Measurements from ENCODE around the gene PLAGL1. TPM values are rescaled to one million over a fixed set of nuclear protein-coding genes. Genes with fewer than 3 reads are reported as not detected.

Gene PLAGL1
- total and polyA plus RNA-seq, 11 donors, result 6.6 to 27.3 (median 9.5) TPM

- Histone ChIP-seq H3K36me3 (peaks cover 0 to 23% (median 0%) of the 10 kb centered on the region in 9 donors), H3K9me3 (no peaks in the 10 kb centered on the region), H3K4me1 (peaks cover 0 to 67% (median 25%) of the 10 kb centered on the region in 12 donors), H3K27ac (peak overlapping the region in 2 of 12 donors; percentile 13 to 64), H3K27me3 (no peaks in the 10 kb centered on the region), H3K4me3 (no peak overlapping the region)
- intact Hi-C loops (cut with DNase I), result no loop called here
- DNase-seq (no peak), ATAC-seq (peak in 1 of 4 donors; percentile 31)
- 69 to 75% (median 75%) methylated on average over 6 of the region's 6 CpGs for WGBS, 4 donors
- TF ChIP-seq, protein P1, sequence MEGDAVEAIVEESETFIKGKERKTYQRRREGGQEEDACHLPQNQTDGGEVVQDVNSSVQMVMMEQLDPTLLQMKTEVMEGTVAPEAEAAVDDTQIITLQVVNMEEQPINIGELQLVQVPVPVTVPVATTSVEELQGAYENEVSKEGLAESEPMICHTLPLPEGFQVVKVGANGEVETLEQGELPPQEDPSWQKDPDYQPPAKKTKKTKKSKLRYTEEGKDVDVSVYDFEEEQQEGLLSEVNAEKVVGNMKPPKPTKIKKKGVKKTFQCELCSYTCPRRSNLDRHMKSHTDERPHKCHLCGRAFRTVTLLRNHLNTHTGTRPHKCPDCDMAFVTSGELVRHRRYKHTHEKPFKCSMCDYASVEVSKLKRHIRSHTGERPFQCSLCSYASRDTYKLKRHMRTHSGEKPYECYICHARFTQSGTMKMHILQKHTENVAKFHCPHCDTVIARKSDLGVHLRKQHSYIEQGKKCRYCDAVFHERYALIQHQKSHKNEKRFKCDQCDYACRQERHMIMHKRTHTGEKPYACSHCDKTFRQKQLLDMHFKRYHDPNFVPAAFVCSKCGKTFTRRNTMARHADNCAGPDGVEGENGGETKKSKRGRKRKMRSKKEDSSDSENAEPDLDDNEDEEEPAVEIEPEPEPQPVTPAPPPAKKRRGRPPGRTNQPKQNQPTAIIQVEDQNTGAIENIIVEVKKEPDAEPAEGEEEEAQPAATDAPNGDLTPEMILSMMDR (IDR thresholded peaks at IDR 0.05), result no peak
- TF ChIP-seq POLR2A (IDR thresholded peaks at IDR 0.05), result no peak
These were observed 42.4 kb downstream of the PLAGL1 start for GRCh38 chr6:143965503-143966171.

- Histone ChIP-seq H3K27ac (peak overlapping the region in 2 of 12 donors; percentile 9 to 36), H3K4me1 (peaks cover 0 to 64% (median 25%) of the 10 kb centered on the region in 12 donors), H3K9me3 (no peaks in the 10 kb centered on the region), H3K36me3 (peaks cover 0 to 33% (median 0%) of the 10 kb centered on the region in 9 donors), H3K4me3 (no peak overlapping the region), H3K27me3 (no peaks in the 10 kb centered on the region)
- peak in 1 of 4 donors; percentile 31 for ATAC-seq
- intact Hi-C loops (cut with DNase I), result loop anchor here in 1 of 10 donors (5.0 kb wide), 1 partner anchor 48 kb away; no protein-coding TSS in a partner anchor
- no peak for TF ChIP-seq POLR2A (IDR thresholded peaks at IDR 0.05)
- TF ChIP-seq, protein P1 (IDR thresholded peaks at IDR 0.05), result no peak
- 42 to 52% (median 48%) methylated on average over 6 of the region's 6 CpGs for WGBS, 4 donors
- peak in 1 of 5 donors; percentile 26 for DNase-seq
These were observed 43.4 kb downstream of the PLAGL1 start for GRCh38 chr6:143964674-143965081.

DNA sequence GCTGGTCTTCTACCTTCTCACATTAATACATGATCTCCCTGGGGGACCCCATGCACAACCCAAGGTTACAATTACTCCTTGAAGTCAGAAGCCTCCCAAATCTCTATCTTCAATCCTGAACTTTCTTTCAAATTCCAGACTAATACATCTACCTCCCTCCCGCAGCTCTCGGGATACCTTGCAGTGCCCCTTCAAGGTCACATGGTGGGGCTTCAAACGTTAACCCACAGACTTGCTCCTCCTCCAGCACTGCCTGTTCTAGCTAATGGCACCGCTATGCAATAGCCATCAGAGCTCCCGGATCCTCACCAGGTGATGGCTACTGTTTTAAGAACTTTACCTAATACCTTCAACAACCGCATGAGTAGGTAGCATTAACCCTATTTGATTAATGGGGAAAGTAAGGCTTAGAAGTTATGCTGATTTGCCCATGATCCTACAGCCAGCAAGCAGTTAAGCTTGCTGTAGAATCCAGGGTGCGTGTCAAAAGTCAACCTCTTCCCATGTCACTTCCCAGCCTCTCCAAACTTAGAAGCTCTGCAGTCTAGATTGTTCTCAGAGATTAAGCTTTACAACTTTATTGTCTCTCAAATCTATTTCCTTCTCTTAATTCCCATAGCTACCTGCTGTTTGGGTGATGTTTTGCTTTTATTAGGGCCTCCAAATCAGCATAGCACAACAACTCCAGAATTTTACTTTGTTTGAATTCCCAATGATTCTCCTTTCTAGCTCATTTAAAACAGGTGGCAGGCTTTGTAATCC is 44.7 kb downstream of the PLAGL1 start:
- Histone ChIP-seq H3K36me3 (peaks cover 0 to 35% (median 0%) of the 10 kb centered on the region in 9 donors), H3K27ac (peak overlapping the region in 7 of 12 donors; percentile 4 to 43 (median 25)), H3K4me1 (peaks cover 0 to 58% (median 25%) of the 10 kb centered on the region in 12 donors), H3K9me3 (no peaks in the 10 kb centered on the region), H3K4me3 (no peak overlapping the region), H3K27me3 (no peaks in the 10 kb centered on the region)
- intact Hi-C loops (cut with DNase I), result loop anchor here in 1 of 10 donors (5.0 kb wide), 1 partner anchor 49 kb away; no protein-coding TSS in a partner anchor
- DNase-seq (no peak), ATAC-seq (no peak)
- WGBS, 4 donors, result 59 to 72% (median 61%) methylated on average over 7 of the region's 7 CpGs
- TF ChIP-seq, protein P1 (IDR thresholded peaks at IDR 0.05), result no peak
- no peak for TF ChIP-seq POLR2A (IDR thresholded peaks at IDR 0.05)

Measured in heart left ventricle (tissue), 16 donors.